Astrocyte of the spinal cord (primary cell): Measurements from ENCODE around the gene MXRA8.

Experiments used
- DNase-seq: peaks from one replicate; pipeline ENCODE4 v3.0.0; 2011; ENCODE audit warnings: low read depth, low spot score
- H3K4me3 ChIP-seq: 2 replicates; pipeline ENCODE4 v1.5.1; 2011; ENCODE audit warnings: low read depth, mild to moderate bottlenecking, low read length, moderate library complexity
- in situ Hi-C: cut with HindIII; loops from 2 replicates; pipeline ENCODE4 v1.10.0; 2017; ENCODE audit warnings: low sequenced_read_pairs
- TF ChIP-seq, protein P1 (sequence below): IDR thresholded peaks from 2 replicates; pipeline ENCODE4 v1.5.1; 2012; ENCODE audit warnings: low read depth, mild to moderate bottlenecking, low read length, inconsistent platforms

MXRA8 gene

DNA sequence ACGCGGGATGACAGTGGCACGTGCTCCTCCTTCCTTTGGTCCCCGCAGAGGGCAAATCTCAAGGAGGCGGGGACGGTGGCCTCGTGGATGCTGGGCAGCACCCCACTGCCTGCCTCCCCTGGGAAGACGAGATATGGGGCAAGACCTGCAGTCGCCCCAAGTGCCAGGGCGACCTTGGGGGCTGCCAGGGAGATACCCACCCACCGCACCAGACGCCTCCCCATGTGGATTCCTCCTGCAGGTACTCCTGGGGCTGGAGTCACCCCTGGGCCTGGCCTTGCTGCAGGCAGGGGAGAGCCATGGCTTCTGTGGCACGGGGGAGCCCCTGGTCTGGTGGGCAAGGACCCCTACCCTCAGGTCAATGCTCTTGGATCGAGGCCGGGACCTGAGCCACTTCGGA, 22.5 kb upstream of the MXRA8 start:
- DNase-seq, result no peak
- no peak overlapping the region for H3K4me3 ChIP-seq
- TF ChIP-seq, protein P1, sequence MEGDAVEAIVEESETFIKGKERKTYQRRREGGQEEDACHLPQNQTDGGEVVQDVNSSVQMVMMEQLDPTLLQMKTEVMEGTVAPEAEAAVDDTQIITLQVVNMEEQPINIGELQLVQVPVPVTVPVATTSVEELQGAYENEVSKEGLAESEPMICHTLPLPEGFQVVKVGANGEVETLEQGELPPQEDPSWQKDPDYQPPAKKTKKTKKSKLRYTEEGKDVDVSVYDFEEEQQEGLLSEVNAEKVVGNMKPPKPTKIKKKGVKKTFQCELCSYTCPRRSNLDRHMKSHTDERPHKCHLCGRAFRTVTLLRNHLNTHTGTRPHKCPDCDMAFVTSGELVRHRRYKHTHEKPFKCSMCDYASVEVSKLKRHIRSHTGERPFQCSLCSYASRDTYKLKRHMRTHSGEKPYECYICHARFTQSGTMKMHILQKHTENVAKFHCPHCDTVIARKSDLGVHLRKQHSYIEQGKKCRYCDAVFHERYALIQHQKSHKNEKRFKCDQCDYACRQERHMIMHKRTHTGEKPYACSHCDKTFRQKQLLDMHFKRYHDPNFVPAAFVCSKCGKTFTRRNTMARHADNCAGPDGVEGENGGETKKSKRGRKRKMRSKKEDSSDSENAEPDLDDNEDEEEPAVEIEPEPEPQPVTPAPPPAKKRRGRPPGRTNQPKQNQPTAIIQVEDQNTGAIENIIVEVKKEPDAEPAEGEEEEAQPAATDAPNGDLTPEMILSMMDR, result no peak
- in situ Hi-C loops, result no loop called here

DNA sequence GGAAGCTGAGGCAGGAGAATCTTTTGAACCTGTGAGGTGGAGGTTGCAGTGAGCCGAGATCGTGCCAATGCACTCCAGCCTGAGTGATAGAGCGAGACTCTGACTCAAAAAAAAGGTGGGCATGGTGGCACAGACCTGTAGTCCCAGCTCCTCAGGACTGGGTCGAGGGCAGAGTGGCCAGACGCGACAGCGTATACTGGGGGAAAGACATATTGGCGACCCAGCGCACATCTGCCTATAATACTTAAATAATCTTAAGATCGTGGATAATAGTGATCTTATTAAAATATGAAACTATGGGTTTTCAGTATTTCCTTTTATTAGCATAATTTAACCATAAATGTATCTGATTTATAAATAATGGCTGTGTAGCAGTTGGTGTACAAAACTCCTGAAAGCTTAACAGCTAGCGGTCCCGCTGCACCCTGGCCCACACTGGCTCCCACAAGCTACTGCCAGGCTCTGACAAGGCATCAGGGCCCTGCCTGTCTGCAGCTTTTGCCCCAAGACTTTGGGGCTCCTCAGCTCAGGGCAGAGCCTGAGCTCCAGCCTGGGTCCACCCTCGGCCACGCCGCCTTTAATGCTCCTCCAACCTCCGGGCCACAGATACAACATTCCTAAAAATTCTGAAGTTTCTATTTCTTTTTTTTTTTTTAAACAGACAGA, 19.3 kb upstream of the MXRA8 start:
- TF ChIP-seq, protein P1, result no peak
- H3K4me3 ChIP-seq, result no peak overlapping the region
- in situ Hi-C loops, result no loop called here
- no peak for DNase-seq

DNA sequence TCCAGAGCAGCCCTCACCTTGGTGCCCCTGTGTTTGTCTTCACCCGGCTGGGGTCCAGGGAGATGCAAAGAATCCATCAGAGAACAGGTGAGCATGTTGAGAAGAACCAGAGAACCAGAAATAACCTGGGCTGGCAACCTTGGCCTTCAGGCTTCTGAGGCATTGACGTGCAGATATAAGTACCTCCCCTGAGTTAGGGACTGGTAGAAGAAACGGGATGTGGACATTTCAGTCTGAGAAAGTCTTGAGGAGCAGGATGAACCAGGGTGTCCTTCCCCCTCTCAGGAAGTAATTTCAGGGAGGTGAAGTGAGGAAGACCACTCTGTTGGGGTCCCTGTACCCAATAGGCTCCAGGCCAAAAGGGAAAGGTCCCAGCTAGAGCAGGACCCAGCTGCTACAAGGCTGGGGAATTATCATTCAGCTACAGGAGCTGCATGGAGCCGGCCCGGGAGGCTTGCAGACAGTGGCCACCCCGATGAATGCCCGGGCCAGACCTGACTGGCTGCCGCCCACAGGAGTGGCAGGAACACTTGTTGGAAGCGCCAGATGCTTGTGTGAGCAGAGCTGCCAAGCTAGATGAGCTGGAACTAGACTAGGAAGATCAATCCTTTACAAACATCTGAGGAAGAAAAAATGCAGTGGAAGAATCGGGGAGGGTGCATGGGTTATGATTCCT, 18.3 kb upstream of the MXRA8 start:
- DNase-seq, result no peak
- TF ChIP-seq, protein P1, result no peak
- no peak overlapping the region for H3K4me3 ChIP-seq
- in situ Hi-C loops, result no loop called here

DNA sequence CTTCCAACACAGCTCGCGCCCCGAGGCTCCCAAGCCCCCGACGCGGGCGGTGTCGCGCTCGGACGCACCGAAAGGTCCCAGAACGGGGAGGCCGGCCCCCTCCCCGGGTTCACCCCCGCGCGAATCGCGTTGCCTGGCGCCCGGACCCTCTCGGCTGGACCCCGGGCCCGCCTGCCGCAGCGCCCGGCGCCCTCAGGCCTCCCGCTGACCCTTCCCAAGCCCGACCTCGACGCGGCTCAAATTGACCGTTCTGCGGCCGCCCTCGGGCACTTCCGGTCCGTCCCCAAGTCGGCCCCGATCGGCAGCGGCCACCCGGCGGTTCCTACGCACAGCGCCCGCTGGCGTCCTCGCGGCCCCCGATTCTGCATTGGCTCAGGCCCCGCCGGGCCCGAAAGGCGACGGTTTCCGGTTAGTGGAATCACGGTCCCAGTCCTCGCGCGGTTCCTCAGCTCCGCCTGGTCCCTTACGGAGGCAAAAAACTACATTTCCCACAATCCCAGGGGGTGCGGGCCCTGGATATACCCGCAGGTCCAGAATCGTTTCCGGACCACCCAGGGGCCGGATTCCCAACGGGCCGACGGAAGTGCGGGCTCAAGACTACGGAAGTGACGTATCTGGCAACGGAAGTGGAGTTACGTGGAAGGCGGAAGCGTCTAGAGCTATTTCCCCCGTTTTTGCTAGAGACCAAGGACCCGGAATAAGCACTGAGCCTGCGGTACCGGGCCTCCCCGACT, 16.7 kb upstream of the MXRA8 start, which contains the start of gene AURKAIP1:
Gene AURKAIP1, minus strand, starts transcription at position 279 of the 734 bp plus-strand sequence. CDS start 451 bp downstream, outside the sequence.
- in situ Hi-C loops, result no loop called here
- TF ChIP-seq, protein P1, result peak; percentile 39

DNA sequence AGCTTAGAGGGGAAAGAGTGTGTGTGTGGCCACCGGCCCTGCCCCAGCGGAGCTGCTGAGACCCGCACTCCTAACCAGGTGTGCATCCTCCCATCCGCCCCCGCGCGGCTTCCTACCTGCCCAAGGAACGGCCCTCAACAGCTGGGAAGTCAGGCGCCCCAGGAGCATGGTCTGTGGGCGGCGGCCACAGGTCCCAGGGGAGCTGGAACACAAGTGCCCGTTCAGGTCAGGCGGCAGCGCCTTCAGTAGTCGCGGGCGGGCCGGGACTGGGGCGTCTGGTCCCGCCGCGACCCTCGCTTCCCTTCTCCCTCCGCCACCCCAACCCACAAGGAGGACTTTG, 16.2 kb upstream of the MXRA8 start:
- in situ Hi-C loops, result no loop called here
- TF ChIP-seq, protein P1, result no peak
- peak overlapping the region; percentile 91 for H3K4me3 ChIP-seq
- no peak for DNase-seq

More for the DNA sequence above, 16.7 kb upstream of the MXRA8 start, which contains the start of gene AURKAIP1:
- H3K4me3 ChIP-seq, result peak within 1 kb of the TSS; percentile 91
- peak; percentile 100 for DNase-seq

DNA sequence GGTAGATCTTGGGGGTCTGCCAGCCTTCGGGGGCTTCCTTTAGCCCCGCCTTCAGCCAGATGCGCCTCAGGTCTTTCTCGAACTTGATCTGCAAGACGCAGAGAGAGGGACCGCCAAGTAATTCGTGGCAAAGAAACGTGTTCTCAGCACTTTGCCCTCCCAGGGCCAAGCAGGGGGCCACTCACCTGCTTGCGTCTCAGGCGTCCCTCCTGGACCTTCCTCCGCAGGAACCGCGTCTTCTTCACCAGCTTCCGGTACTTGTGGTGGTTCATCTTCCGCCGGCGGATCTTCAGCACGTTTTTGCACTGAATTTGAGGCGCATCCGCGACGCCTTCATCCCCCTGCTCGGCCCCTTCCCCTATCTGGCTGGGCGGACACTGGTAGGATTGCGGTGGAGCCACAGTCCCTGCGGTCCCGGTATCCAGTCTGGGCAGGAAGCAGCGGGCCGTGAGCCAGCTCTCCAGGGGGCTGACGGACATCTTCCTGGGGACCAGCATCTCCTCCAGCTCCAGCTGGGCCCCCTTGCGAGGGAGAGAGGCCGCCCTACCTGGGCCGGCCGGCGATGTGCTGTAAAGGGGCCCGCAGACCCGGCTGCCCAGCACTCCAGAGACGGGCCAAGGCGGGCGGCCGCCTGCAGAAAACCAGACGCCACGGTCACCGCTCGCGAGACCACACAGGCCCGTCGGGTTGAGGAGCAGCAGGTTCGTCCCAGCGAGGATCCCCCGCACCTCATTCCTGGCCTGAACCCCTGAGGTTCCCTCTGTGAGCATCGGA, 15.6 kb upstream of the MXRA8 start:
- DNase-seq, result no peak
- in situ Hi-C loops, result no loop called here

More for the DNA sequence above, 15.6 kb upstream of the MXRA8 start:
- TF ChIP-seq, protein P1, result no peak
- peak overlapping the region; percentile 91 for H3K4me3 ChIP-seq
